ENCODE data around the gene OR4D9.

DNA sequence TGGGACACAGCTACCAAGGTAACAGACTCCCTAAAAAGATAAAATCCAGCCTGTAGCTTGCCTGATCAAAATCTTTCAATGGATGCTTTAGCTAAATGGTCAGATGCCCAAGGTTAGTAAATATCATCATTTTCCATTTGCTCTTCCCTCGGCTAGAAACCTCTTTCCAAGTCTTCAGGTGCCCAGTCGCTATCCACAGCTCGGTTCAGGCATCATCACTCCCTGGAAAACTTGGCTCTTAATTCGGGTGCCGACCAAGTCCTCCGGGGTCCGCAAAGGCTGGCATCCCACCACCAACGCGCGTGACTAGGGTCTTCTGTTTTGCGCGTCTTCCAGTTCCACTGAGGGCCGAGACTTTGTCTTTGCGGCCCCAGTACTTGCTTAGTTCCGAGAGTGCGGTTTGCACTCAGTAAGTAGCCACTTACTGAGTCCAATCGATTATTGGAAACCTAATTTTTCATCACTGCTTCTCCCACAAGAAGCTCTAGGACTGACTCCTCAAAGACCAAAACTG is 44.3 kb downstream of the OR4D9 start:
- TF ChIP-seq CHD1 (IDR thresholded peaks at IDR 0.05; ENCODE audit: low read depth, low read length) (no peak), BMI1 (IDR thresholded peaks at IDR 0.05; ENCODE audit: borderline replicate concordance) (no peak), STAT1 (conservative IDR thresholded peaks at IDR 0.05) (no peak), NFIC (IDR thresholded peaks at IDR 0.05; ENCODE audit: low read depth, low read length) (no peak), ATF7 (IDR thresholded peaks at IDR 0.05; ENCODE audit: low read depth) (no peak)
- TF ChIP-seq, protein P1, sequence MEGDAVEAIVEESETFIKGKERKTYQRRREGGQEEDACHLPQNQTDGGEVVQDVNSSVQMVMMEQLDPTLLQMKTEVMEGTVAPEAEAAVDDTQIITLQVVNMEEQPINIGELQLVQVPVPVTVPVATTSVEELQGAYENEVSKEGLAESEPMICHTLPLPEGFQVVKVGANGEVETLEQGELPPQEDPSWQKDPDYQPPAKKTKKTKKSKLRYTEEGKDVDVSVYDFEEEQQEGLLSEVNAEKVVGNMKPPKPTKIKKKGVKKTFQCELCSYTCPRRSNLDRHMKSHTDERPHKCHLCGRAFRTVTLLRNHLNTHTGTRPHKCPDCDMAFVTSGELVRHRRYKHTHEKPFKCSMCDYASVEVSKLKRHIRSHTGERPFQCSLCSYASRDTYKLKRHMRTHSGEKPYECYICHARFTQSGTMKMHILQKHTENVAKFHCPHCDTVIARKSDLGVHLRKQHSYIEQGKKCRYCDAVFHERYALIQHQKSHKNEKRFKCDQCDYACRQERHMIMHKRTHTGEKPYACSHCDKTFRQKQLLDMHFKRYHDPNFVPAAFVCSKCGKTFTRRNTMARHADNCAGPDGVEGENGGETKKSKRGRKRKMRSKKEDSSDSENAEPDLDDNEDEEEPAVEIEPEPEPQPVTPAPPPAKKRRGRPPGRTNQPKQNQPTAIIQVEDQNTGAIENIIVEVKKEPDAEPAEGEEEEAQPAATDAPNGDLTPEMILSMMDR (IDR thresholded peaks at IDR 0.05 in 2 of 3, conservative IDR thresholded peaks at IDR 0.05 in 1 of 3; ENCODE audit: control insufficient read depth in 2 of 3, extremely low read depth in 1 of 3, insufficient read depth in 1 of 3, low read depth in 3 of 3, low read length in 3 of 3): no peak

Measured in GM12878 (cell line).